NCI-H748 (cell line): ENCODE results near the gene MBP.
A peak's percentile ranks its signal among the peaks of the same experiment; 100 is the strongest.

ENCODE experiments used
- DNase-seq: peaks from one replicate; lab custom pipeline; 2025; ENCODE audit not compliant: unreplicated experiment; lab: John Stamatoyannopoulos, UW

Gene MBP

GRCh38 chr18:77053616-77054287 is 78.8 kb downstream of the MBP start:
- no peak for DNase-seq

GRCh38 chr18:77052983-77053309 is 79.6 kb downstream of the MBP start:
- no peak for DNase-seq

- no peak for DNase-seq
These were observed 80.1 kb downstream of the MBP start for GRCh38 chr18:77052297-77052982.

DNA sequence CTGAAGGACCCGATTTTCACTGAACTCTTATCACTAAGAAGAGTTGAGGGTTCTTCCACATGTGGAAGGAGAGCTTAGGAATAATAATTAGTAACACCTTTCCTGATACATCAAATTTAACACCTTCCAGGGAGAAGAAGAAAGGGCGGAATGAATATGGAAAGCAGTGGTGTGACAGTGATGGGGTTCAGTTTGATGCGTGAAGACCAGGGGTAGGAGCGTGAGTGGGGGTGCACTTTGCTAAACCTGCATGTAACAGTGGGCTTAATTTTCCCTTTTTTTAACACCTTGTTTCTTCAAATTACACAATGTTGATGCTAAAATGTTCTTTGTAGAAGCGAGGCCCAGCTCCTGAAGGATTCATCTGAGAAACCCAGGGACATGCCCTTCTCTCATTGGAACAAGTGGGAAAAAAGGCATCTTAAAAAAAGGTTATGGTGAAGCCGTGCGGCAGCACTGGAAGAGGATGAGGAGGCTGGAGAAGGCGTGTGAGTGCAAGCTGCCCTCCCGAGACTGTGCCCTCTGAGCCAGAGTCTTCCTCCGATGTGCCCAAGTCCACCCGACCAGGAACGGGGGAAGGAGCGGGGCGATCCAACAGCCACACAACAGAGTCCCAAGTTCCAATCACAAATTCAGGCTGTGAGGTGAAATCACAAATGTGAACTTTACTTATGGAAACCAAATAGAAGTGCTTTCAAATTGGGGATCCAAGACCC is 80.8 kb downstream of the MBP start:
- no peak for DNase-seq

DNA sequence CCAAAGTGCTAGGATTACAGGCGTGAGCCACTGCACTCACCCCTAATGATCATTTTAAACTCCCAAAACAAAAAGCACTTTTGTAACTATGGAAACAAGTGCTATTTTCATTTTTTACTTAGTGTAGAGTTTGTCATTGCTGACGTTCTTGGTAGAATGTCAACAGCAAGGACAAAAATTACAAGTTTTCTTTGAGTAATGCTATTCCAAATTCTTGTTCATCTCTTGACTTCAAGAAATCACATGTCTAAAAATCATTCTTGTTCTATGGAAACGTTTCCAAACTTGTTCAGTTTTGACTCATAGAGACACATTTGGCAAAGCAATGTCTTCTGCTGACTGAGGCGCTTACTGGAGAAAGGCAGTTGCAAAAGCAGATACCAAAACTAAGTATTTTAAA is 82.6 kb downstream of the MBP start:
- no peak for DNase-seq

GRCh38 chr18:77047803-77048419 is 84.7 kb downstream of the MBP start:
- DNase-seq, result no peak

GRCh38 chr18:77046994-77047393 is 85.6 kb downstream of the MBP start:
- no peak for DNase-seq

GRCh38 chr18:77046409-77046808 is 86.2 kb downstream of the MBP start:
- DNase-seq, result no peak

DNA sequence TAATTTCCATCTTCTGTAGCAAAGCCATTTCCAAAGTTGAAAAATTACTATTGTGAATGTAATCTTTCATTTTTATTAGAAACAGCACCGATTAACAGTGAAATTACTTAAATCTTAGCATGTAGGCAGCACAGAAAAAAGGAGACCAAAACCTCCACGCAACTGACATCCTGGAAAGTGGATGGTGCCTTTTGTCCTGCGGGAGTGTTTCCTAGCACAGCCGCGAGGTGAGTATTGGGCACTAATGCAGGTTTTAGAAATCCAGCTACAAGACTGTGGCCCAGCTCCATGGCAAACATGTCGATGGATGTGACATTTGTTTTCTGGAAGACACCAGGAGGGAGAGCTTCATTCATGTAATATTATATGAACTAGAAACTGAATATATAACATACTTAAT is 86.9 kb downstream of the MBP start:
- DNase-seq, result no peak

DNA sequence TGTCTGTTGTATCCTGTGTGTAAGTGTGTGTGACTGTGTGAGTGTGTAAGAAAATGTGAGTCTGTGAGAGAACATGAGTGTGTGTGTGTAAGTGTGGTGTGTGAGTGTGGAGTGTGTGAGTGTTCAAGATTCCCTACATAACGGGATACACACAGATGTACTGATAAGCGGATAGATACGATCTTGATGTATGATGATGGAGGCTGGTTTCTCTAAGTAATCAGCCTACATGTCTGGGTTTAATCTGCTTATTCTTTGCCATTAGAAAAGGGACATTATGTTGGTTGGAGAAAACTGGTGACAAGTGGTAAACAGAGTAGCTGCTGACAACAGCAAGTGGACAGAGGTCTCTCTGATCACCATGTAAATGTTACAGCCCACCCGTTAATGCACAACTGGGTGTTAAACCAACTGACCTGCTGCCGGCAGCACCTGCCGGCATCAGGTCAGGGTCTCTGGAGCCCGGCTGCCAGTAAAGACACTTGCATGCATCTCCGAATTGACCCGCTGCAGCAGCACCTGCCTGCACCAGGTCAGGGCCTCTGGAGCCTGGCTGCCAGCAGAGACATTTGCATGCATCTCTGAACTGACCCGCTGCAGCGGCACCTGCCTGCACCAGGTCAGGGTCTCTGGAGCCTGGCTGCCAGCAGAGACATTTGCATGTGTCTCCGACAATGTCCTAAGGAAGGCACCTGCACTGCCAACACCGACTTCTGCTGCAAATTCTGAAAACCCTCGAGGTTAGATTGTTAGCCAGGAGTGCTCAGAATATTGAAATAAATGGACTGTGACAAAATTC is 87.5 kb downstream of the MBP start:
- no peak for DNase-seq

DNA sequence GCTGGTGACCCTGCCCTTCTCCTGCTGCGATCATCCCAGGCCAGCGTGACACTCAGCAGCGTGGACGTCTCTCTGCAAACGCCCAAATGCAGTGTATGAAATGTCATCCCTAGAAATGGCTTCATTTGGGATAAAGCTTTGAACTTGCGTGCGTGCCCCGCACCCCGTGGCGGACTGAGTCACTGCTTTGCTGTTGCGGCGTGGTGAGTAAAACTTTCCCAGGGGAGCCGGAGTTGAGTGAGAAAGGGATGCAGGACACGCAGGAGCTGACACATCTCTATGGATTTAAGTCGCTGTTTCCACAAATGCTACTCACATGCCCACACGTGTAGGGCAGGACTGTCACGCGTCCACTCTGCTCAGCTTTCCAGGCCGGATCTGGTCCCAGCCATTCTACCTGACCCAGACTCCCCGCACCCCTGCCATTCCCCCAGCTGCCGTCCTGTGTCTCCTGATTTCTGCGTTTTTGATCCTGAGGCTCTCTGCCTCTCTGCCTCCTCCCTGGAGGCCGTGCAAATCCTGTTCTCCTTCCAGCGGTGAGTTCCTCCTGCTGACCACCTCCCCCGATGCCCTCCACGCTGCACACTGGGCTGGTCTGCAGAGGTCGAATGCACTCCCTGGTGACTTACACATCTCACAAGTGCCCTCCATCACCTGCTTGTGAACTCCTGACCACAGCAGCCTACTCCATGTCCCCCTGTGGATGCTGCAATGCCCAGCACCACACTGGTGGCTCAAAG is 88.9 kb downstream of the MBP start:
- DNase-seq, result no peak

DNA sequence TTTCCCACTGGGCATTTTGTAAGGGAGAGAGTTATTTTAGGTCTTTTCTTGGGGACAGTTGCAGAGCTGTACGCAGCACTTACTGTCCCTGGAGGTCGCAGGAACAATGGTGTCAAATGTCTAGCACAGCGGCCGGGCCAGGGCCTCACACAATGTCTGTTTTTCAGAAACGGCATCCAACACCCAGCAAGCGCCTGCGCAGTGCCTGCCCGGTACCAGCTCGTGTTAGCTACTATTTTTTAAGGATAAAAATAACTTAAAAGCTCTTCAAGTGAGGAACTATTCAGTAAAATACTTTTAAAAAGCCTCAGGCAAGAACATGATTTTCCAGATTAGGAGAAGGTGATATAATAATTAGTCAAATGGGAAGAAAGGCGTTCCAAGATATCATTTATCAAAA is 90.0 kb downstream of the MBP start:
- no peak for DNase-seq

GRCh38 chr18:77039196-77040130 is 93.1 kb downstream of the MBP start:
- no peak for DNase-seq

DNA sequence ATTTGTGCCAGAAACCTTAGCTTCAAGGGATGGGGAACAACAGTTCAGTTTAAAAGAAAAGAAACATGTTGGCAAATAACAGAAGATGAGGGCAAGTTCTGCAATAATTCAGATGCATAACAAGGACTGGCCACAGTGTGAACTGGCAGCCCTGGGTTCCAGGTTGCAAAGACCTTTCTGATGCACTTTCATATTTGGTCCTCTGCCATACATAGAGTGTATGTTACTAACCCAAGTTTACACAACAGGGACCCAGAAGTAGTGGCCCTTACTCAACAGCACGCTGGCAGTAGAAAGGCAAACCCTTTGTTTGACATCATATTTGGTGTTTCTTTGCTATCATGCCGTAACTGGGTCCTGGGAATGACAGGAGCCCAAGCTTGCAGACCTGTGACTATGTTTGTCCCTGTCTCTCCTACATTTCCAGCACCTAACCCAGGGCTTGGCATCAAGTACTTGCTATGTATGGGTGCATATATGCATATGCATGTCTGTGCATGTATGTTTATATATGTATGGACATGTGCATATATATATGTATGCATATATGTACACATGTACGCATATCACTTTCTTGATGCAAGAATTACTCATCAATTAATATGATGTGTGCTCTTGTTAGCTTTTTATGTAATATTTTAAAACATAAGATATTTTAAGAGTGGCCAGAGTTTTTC is 94.3 kb downstream of the MBP start:
- DNase-seq, result no peak

GRCh38 chr18:77037567-77037966 is 95.0 kb downstream of the MBP start:
- no peak for DNase-seq

- DNase-seq, result no peak
These were observed 97.0 kb downstream of the MBP start for GRCh38 chr18:77035380-77036187.

DNA sequence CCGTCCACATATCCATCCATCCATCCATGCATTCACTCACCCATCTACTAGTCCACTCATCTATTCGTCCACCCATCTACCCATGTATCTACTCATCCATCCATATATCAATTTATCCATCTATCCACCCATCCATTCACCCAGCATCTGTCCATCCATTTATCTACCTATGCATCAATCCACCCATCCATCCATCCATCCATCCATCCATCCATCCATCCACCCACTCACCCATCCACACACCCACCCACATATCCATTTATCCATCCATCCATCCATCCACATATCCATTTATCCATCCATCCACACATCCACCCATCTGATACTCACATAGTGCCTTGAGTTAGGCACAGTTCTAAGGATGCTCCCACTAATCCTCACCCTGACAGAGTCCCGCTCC is 99.0 kb downstream of the MBP start:
- no peak for DNase-seq

DNA sequence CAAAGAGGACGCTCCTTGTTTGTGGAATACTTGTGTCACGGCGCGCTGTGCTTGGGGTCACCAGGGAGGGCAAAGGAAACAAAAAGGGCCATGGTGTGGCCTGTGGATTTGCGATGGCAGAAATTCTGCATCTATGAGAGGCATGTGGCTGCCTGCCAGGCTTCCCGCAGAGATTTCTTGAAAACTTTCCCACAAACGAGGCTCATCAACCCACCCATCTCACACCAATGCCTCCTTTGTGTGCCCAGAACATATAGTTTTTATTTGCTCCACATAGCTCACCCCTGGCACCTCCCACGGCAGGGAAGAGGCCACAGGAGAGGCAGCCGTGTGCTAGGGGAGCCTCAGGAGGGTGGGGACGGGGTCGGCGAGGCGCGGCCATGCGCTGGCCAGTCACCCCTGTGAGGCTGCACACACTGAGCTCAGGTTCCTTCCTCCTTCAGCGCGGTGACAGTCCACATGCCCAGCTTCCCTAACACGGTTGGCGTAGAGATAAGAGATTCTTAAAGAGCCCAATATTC is 100.3 kb downstream of the MBP start:
- DNase-seq, result peak; percentile 25
